Activated CD4-positive, alpha-beta memory T cell treated with anti-CD3 and anti-CD28 coated beads for 36 hours (primary cell): ENCODE results near the gene MSRB2. TPM values are rescaled to one million over a fixed set of nuclear protein-coding genes. Genes with fewer than 3 reads are reported as not detected.

Experiments used
- CTCF ChIA-PET: fragments of 350-600 bp; sonication (Branson Sonifier 250); formaldehyde crosslinking; loops from one replicate; lab custom pipeline; 2021; ENCODE audit warnings: antibody characterized with exemption, inconsistent platforms; lab: Charles Lee
- POLR2A ChIA-PET: fragments of 350-600 bp; sonication (Branson Sonifier 250); formaldehyde crosslinking; loops from one replicate; lab custom pipeline; 2021; ENCODE audit warnings: antibody characterized with exemption; lab: Charles Lee
- DNase-seq: peaks from one replicate; pipeline ENCODE4 v3.0.0-alpha.2; 2020
- H3K27ac Mint-ChIP-seq: one replicate; pipeline ENCODE4 v1.8.0; 2021; ENCODE audit warnings: mixed read lengths
- H3K27me3 Mint-ChIP-seq: one replicate; pipeline ENCODE4 v1.8.0; 2021; ENCODE audit warnings: mixed read lengths
- H3K36me3 Mint-ChIP-seq: one replicate; pipeline ENCODE4 v1.8.0; 2021; ENCODE audit warnings: mixed read lengths
- H3K4me1 Mint-ChIP-seq: one replicate; pipeline ENCODE4 v1.8.0; 2021; ENCODE audit warnings: low read depth, mixed read lengths
- H3K4me3 Mint-ChIP-seq: one replicate; pipeline ENCODE4 v1.8.0; 2021; ENCODE audit warnings: mild to moderate bottlenecking, mixed read lengths
- H3K9me3 Mint-ChIP-seq: one replicate; pipeline ENCODE4 v1.8.0; 2021; ENCODE audit warnings: mixed read lengths
- intact Hi-C: fragments of 100-400 bp; cut with micrococcal nuclease; formaldehyde crosslinking; loops from one replicate; pipeline ENCODE4 v1.15.1; 2023
- total RNA-seq, 2 experiments: library from RNA; stranded (reverse); gene quantifications; one replicate each; pipeline ENCODE4 v1.2.3, GENCODE V29; 2021

Gene MSRB2
- total RNA-seq, 2 experiments from 2014 or later: 9.4 to 11.1 TPM

DNA sequence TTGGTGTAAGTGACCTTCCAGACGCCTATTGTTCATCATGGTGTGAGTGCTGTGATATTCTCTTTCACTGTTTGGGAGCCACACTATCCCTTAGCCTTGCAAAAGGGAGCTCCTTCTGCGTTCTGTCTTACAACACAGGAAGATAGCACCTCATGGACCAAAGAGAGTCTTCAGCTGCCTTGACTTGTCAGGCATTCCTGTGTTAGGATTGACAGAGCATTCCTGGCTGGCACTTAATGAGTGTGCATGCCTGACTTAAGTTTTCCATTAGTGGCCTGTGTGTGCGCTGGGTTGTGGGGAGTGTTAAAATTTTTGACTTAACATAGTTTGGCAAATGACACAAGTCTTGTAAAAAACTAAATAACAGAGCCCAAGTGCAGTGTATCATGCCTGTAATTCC, 21.9 kb upstream of the MSRB2 start:
- ChIA-PET CTCF (interaction anchor here (0.9 kb wide), 1 partner anchor 85 kb away, joined by 3 read pairs; no protein-coding TSS in a partner anchor), POLR2A (no interaction called here)
- Mint-ChIP-seq H3K36me3 (no peaks in the 10 kb centered on the region), H3K27ac (no peak overlapping the region), H3K4me3 (no peak overlapping the region), H3K9me3 (no peaks in the 10 kb centered on the region), H3K27me3 (peaks cover 11% of the 10 kb centered on the region), H3K4me1 (no peaks in the 10 kb centered on the region)
- intact Hi-C loops: no loop called here
- DNase-seq: no peak

DNA sequence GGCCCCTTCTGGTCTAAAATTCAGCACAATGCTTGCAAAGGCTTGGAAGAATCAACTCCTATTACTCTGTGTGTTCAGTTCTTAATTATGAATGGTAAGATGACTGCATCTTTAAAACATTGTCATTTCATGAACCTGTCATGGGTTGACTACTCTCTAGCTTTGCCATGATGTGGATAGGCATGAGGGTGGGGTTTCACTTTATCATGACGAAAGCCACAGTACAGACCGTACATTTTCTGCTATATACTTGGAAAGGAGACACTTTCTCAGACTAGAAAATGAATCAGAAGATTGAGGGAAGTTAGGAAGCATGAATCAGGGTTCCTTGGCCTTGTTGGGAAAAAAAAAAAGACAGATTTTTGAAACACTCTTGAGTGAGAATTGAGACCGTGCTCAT, 19.7 kb upstream of the MSRB2 start:
- intact Hi-C loops: no loop called here
- H3K27ac Mint-ChIP-seq: no peak overlapping the region
- ChIA-PET POLR2A (no interaction called here), CTCF (interaction anchor here (1.1 kb wide), 1 partner anchor 19 kb away, joined by 3 read pairs; no protein-coding TSS in a partner anchor)
- H3K9me3 Mint-ChIP-seq: no peaks in the 10 kb centered on the region
- no peak overlapping the region for H3K4me3 Mint-ChIP-seq
- H3K36me3 Mint-ChIP-seq: no peaks in the 10 kb centered on the region
- no peaks in the 10 kb centered on the region for H3K4me1 Mint-ChIP-seq
- H3K27me3 Mint-ChIP-seq: peaks cover 20% of the 10 kb centered on the region
- no peak for DNase-seq

DNA sequence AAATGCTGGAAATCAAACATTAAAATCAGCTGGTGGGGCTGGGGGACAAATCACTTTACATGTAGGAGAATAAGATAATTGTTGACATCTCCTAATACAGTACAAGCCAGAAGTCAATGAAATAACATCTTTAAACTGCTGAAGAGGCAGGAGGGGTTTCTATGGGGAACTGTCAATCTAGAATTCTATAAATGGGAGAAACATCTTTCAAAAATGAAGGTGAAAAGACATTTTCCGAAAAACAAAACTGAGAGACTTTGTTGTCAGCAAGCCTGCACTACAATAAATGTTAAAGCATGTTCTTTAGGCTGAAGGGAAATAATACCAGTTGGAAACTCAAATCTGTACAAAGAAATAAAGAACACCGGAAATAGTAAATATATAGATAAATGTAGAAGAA, 17.3 kb upstream of the MSRB2 start:
- Mint-ChIP-seq H3K27ac (no peak overlapping the region), H3K9me3 (no peaks in the 10 kb centered on the region), H3K4me1 (no peaks in the 10 kb centered on the region), H3K27me3 (peaks cover 22% of the 10 kb centered on the region), H3K36me3 (no peaks in the 10 kb centered on the region), H3K4me3 (no peak overlapping the region)
- ChIA-PET POLR2A (no interaction called here), CTCF (no interaction called here)
- no peak for DNase-seq
- intact Hi-C loops: no loop called here

DNA sequence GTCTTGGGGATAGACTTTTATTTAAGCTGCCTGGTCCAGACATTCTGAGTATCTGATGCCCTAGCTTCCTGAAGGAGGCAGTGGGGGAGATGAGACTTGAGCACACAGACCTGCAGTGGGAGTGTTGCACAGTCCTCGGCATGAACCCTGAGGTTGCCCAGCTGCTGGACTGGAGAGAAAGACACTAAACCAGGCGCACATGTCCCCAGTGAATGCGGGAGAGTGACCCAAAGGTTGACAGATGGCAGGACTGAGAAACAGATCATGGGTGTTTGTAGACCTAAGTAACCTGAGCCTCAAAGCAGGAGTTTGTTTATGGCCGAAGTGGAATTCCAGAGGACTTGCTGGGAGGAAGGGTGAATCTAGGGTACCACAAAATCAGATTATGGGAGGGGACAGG, 15.7 kb upstream of the MSRB2 start:
- H3K27me3 Mint-ChIP-seq: peaks cover 22% of the 10 kb centered on the region
- no peak overlapping the region for H3K27ac Mint-ChIP-seq
- CTCF ChIA-PET: interaction anchor here (1.0 kb wide), 1 partner anchor 20 kb away, joined by 3 read pairs; no protein-coding TSS in a partner anchor
- intact Hi-C loops: no loop called here
- H3K9me3 Mint-ChIP-seq: no peaks in the 10 kb centered on the region
- no peak for DNase-seq
- no peaks in the 10 kb centered on the region for H3K36me3 Mint-ChIP-seq
- H3K4me3 Mint-ChIP-seq: no peak overlapping the region
- no peaks in the 10 kb centered on the region for H3K4me1 Mint-ChIP-seq
- POLR2A ChIA-PET: no interaction called here

DNA sequence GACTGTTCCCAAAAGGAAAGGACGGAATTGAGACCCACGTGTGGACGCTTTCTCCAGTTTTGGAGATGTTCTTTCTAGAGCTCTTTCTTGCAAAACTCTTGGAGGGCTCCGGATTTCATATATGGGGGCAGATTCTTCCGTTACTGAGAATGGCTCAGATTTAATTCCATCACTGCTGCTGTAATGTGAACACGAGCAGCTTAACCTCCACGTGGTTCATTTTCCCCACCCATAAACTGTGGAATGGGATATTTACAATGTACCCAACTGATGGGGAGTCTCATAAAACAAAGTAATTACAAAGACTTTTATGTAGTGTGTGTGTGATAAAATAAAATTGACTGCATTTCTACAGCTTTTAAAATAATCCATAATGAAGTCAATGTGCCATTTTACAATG, 15.1 kb upstream of the MSRB2 start:
- no peak for DNase-seq
- no peak overlapping the region for H3K4me3 Mint-ChIP-seq
- ChIA-PET POLR2A (no interaction called here), CTCF (interaction anchor here (1.0 kb wide), 1 partner anchor 19 kb away, joined by 3 read pairs; no protein-coding TSS in a partner anchor)
- no peaks in the 10 kb centered on the region for H3K36me3 Mint-ChIP-seq
- no peaks in the 10 kb centered on the region for H3K9me3 Mint-ChIP-seq
- intact Hi-C loops: no loop called here
- H3K4me1 Mint-ChIP-seq: no peaks in the 10 kb centered on the region
- H3K27me3 Mint-ChIP-seq: peaks cover 22% of the 10 kb centered on the region
- H3K27ac Mint-ChIP-seq: no peak overlapping the region

DNA sequence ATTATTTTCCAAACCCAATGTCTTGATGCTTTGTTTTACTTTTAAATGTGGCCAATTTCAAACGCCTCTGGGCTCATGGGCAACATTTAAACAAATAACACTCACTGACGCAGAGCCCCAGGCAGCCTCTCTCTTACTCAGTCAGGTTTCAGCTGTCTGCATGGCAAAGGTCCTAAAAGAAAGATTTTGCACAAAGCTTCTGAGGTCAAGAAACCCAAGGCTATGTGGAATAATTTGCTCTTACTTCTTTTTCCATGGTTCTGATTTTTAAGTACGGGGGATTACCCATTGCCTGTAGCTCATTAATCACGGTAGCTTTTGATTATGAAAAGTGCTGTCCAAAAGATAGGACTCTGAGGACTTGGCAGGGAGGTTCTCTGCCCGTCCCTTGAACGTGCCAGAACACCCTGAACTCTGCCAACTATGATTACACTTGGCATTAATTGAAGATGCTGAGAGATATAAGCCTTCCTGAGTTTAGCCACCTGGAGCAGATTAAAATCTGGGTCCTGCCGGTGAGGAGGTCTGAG, 14.1 kb upstream of the MSRB2 start:
- peaks cover 22% of the 10 kb centered on the region for H3K27me3 Mint-ChIP-seq
- no peak overlapping the region for H3K4me3 Mint-ChIP-seq
- ChIA-PET POLR2A (no interaction called here), CTCF (no interaction called here)
- no peak for DNase-seq
- no peak overlapping the region for H3K27ac Mint-ChIP-seq
- H3K4me1 Mint-ChIP-seq: no peaks in the 10 kb centered on the region
- no peaks in the 10 kb centered on the region for H3K9me3 Mint-ChIP-seq
- intact Hi-C loops: no loop called here
- H3K36me3 Mint-ChIP-seq: no peaks in the 10 kb centered on the region

DNA sequence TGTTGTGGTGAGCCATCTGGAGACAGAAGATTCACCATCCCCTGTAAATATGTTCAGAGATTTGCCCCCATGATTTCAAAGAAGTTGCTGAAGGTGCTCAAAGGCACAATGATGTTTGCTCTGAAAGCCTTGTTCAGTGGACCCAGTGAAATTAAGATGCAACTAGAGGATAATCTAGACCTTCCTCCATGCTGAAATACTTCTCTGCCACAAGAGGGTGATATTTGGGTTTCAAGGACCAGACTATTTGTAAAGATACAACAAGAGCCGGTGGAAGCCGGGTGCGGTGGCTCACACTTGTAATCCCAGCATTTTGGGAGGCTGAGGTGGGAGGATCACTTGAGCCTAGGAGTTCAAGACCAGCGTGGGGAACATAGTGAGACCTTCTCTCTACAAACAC, 13.5 kb upstream of the MSRB2 start:
- Mint-ChIP-seq H3K36me3 (no peaks in the 10 kb centered on the region), H3K27me3 (peaks cover 21% of the 10 kb centered on the region), H3K27ac (no peak overlapping the region), H3K4me3 (no peak overlapping the region), H3K4me1 (no peaks in the 10 kb centered on the region), H3K9me3 (no peaks in the 10 kb centered on the region)
- intact Hi-C loops: no loop called here
- no peak for DNase-seq
- POLR2A ChIA-PET: no interaction called here
- CTCF ChIA-PET: interaction anchor here (0.7 kb wide), 1 partner anchor 10 kb away, joined by 4 read pairs; no protein-coding TSS in a partner anchor

DNA sequence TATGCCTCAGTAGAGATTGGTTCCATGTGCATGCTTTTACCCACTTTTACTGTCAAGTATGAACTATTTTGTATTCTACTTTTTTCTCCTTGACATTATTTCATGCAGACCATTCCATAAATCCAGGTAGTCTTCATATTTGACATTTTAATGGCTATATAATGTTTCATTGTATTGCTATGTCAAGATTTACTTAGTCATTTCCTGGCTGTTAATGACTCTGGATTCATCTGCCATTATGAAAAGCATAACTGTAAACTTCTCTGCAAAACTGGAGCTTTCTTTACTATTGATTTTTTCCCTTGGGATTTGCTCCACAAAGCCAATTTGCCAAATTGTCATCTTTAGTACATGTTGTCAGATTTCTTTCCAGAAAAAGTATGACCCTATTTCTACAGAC, 6.8 kb upstream of the MSRB2 start:
- peaks cover 2% of the 10 kb centered on the region for H3K27me3 Mint-ChIP-seq
- H3K27ac Mint-ChIP-seq: no peak overlapping the region
- no peaks in the 10 kb centered on the region for H3K4me1 Mint-ChIP-seq
- intact Hi-C loops: no loop called here
- DNase-seq: no peak
- POLR2A ChIA-PET: no interaction called here
- peaks cover 5% of the 10 kb centered on the region for H3K9me3 Mint-ChIP-seq
- no peaks in the 10 kb centered on the region for H3K36me3 Mint-ChIP-seq
- no peak overlapping the region for H3K4me3 Mint-ChIP-seq
- CTCF ChIA-PET: no interaction called here

DNA sequence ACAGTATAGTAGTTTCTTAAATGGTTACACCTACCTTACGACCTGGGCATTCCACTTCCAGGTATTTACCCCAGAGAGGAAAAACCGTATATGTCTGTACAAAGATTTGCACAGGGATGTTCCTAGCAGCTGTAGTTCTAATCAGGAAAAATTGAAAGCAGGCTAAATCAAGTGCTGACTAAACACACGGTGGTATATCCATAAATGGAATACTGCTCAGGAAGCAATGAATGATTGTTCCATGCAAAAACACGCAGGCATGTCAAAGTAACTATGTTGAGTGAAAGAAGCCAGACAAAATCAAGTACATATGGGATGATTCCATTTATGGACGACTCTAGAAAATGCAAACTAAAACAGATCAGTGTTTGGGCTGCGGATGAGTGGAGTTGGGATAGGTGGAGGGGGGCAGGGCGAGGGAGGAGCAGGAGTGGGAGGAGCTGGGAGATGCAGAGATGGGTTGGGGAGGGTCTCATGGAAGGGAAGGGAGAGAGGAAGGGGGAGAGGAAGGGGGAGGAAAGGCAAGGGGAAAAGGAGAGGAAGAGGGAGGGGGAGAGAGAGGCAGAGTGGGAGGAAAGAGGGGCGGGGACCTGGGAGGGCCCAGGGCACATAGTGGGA, 484 bp upstream of the MSRB2 start:
- DNase-seq: no peak
- intact Hi-C loops: loop anchor here (5.0 to 10.0 kb wide), 4 partner anchors 352 to 1448 kb away; partner anchors contain the start of genes COMMD3 and DNAJC1
- Mint-ChIP-seq H3K36me3 (peaks cover 2% of the 10 kb centered on the region), H3K9me3 (peaks cover 5% of the 10 kb centered on the region), H3K4me3 (peak overlapping the region; percentile 70), H3K4me1 (peaks cover 32% of the 10 kb centered on the region), H3K27ac (peak overlapping the region; percentile 38), H3K27me3 (no peaks in the 10 kb centered on the region)
- CTCF ChIA-PET: interaction anchor here (0.6 to 1.1 kb wide), 4 partner anchors 19 to 1921 kb away, joined by 3 read pairs; partner anchors contain the start of gene THNSL1
- POLR2A ChIA-PET: no interaction called here

DNA sequence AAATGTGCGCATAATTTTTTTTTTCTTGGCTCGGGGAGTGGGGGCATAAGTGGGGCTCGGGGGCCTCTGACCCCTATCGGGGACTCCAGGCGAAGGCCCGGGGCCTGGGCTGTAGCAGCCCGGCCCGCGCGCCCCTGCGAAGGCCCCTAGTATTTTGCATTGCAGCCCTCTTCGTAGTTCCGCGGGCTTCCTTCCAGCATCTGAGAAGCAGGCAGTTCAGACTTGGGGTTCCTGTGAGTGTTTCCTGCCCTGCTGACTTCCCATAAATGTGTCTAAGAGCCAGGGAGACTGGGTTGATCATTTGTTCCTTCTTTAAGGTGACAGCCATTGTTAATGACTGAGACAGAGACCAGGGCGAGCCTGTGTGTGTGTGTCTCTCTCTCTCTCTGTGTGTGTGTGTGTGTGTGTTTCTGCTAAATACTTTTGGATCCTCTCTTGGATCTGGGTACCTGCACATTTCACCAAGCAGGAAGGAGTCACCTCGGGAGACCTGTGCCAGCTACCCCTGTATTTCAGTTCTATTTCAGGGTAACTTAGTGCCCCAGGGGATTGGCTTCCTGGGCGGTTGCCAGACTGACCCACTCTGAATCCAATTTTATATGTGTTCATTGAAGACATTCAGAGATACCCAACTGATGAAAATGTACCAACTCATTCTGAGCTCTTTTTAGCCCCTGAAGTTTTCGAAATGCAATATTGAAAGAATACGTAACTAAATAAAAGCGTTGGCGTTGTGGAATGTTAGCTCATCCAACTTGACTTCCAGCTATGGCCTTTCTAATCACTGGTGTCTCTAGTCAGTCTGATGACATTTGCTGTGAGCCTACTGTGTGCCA, 805 bp downstream of the MSRB2 start:
- H3K9me3 Mint-ChIP-seq: peaks cover 9% of the 10 kb centered on the region
- H3K4me3 Mint-ChIP-seq: peak overlapping the region; percentile 94
- peaks cover 44% of the 10 kb centered on the region for H3K4me1 Mint-ChIP-seq
- H3K36me3 Mint-ChIP-seq: peaks cover 5% of the 10 kb centered on the region
- H3K27ac Mint-ChIP-seq: peak overlapping the region; percentile 88
- intact Hi-C loops: loop anchor here (5.0 to 10.0 kb wide), 4 partner anchors 351 to 1449 kb away; partner anchors contain the start of genes COMMD3 and DNAJC1
- POLR2A ChIA-PET: no interaction called here
- H3K27me3 Mint-ChIP-seq: no peaks in the 10 kb centered on the region
- peak; percentile 41 for DNase-seq
- CTCF ChIA-PET: no interaction called here

DNA sequence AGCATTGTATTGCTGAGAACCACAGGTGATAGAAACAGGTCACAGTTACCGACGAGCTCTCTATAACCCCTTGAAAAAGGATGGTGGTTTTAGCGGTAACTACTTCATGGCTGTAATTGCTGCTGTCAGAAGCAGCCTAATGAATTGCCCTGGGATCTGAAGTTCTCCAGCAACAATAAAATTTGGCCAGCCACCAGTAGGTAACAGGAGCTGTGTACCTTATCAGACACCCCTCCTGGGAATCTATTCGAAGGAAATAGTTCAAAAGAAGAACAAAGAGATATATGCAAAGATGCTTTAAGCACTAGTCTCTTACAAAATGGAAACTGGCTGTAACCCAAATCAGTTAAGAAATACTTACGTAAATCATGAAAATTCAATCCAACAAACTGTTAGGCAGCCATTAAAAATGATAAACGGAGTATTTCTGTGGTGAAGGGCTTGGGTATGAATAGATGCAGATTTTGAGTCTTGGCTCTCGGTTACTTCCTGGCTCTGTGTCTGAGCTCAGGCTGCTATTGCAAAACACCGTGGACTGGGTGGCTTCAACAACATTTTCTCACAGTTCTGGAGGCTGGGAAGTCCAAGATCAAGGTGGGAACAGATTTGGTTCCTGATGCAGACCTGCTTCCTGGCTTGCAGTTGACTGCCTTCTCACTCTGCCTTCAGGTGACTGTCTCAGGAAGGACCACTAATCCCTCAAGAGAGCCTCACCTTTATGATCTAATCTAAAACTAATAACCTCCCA, 1.6 kb downstream of the MSRB2 start:
- H3K9me3 Mint-ChIP-seq: peaks cover 6% of the 10 kb centered on the region
- intact Hi-C loops: loop anchor here (5.0 to 10.0 kb wide), 4 partner anchors 350 to 1450 kb away; partner anchors contain the start of genes COMMD3 and DNAJC1
- H3K27me3 Mint-ChIP-seq: no peaks in the 10 kb centered on the region
- DNase-seq: peak; percentile 13
- POLR2A ChIA-PET: no interaction called here
- H3K4me1 Mint-ChIP-seq: peaks cover 47% of the 10 kb centered on the region
- peak overlapping the region; percentile 94 for H3K4me3 Mint-ChIP-seq
- H3K27ac Mint-ChIP-seq: peak overlapping the region; percentile 88
- CTCF ChIA-PET: no interaction called here
- H3K36me3 Mint-ChIP-seq: peaks cover 8% of the 10 kb centered on the region
